Pancreas (tissue), 10 donors: ENCODE results near the gene CRYZ. TPM values are rescaled to one million over a fixed set of nuclear protein-coding genes. Genes with fewer than 3 reads are reported as not detected.

Source experiments
- ATAC-seq, 4 donors: fragments of 200-7000 bp; cut with Tn5 transposase; one replicate each; pipeline versions ENCODE4 v1.8.0 to v1.9.1; 2020; ENCODE audit warnings: mild to moderate bottlenecking in 4 of 4, moderate library complexity in 4 of 4
- DNase-seq, 6 donors: peaks; one replicate each; pipeline ENCODE4 v3.0.0-alpha.2; 2020
- FAIRE-seq: peaks from 2 replicates; lab custom pipeline; 2012; peaks lifted over from hg19 to GRCh38; lab: Jason Lieb, UNC
- H3K27ac ChIP-seq, 4 donors: fragments of 200-600 bp; sonication (generic); 1 replicate in 3 of 4; 2 replicates in 1 of 4; pipeline versions ENCODE4 v1.5.0 to v1.8.0; 2020
- H3K27me3 ChIP-seq, 4 donors: fragments of 200-600 bp; one replicate each; pipeline ENCODE4 v1.8.0; 2021
- H3K36me3 ChIP-seq, 3 donors: fragments of 200-600 bp; sonication (generic) in 1 of 3; one replicate each; pipeline versions ENCODE4 v1.5.0 to v1.8.0; 2020 to 2021
- H3K4me1 ChIP-seq, 3 donors: fragments of 200-600 bp; one replicate each; pipeline ENCODE4 v1.8.0; 2021
- H3K4me3 ChIP-seq, 4 donors: fragments of 200-600 bp; sonication (generic) in 2 of 4; one replicate each; pipeline versions ENCODE4 v1.5.0 to v1.8.0; 2020 to 2021
- H3K9me3 ChIP-seq, 4 donors: fragments of 200-600 bp; one replicate each; pipeline ENCODE4 v1.8.0; 2021
- WGBS, 2 donors: extraction: QIAGEN DNeasy Blood & Tissue Kit; methylation state at CpG; one replicate each; pipeline ENCODE4 v1.1.7; 2013; 5-methylcytosine and 5-hydroxymethylcytosine counted together
- intact Hi-C, 3 donors: fragments of 100-400 bp; cut with DNase I; formaldehyde crosslinking; loops; one replicate each; pipeline versions ENCODE4 v1.11.1 to v1.14.2; 2022
- polyA plus RNA-seq, 2 donors: library from polyadenylated mRNA; stranded (reverse); fragments of 200-250 nt; gene quantifications; one replicate each; pipeline ENCODE4 v1.2.3, GENCODE V29; 2013
- total RNA-seq, 6 donors: library from RNA; stranded (reverse); fragmentation: NEBNext Ultra II Directional in 4 of 6; extraction: Animal tissue kit (Norgen Biotek cat#: 25700) in 4 of 6; gene quantifications; one replicate each; pipeline versions ENCODE4 v1.2.1 to v1.2.4, GENCODE V29; 2021 to 2023
- TF ChIP-seq, protein P1 (sequence below), 4 donors: fragments of 200-600 bp; sonication (generic) in 3 of 4; IDR thresholded peaks; one replicate each; pipeline versions ENCODE4 v1.5.0 to v1.8.0; 2021; ENCODE audit warnings: antibody characterized with exemption in 4 of 4
- donor health status: healthy with polysubstance abuse.
- donor health status: DM: no; HTN: no; CAD: no; lungs with moderate emphysema.
- donor health status: DM: no; HTN: no; CAD: no.
- donor health status: control.
- donor health status: control.
- donor health status: Bipolar disorder and iron deficiency.
- donor health status: DM: yes; HTN: yes; CAD: no.
- donor health status: DM: no; HTN: no; CAD: no.
- donor health status: DM: no; HTN: no; CAD: no.
- donor health status: DM: yes; HTN: yes; CAD: no.

Gene CRYZ
- total RNA-seq = 10 to 100 TPM; 39.3 to 65.5 (median 54.9) TPM
- 10 to 100 TPM; 38.3 to 71.6 TPM for polyA plus RNA-seq

- peak within 1 kb of the TSS; percentile 54 to 70 (median 61) for H3K4me3 ChIP-seq
- no peaks in the 10 kb centered on the region for H3K27me3 ChIP-seq
- H3K27ac ChIP-seq = peak within 1 kb of the TSS; percentile 79 to 97 (median 86)
- peaks cover 0 to 16% (median 0%) of the 10 kb centered on the region in 3 donors for H3K36me3 ChIP-seq
- H3K4me1 ChIP-seq = peaks cover 4 to 21% (median 6%) of the 10 kb centered on the region in 3 donors
- TF ChIP-seq, protein P1, sequence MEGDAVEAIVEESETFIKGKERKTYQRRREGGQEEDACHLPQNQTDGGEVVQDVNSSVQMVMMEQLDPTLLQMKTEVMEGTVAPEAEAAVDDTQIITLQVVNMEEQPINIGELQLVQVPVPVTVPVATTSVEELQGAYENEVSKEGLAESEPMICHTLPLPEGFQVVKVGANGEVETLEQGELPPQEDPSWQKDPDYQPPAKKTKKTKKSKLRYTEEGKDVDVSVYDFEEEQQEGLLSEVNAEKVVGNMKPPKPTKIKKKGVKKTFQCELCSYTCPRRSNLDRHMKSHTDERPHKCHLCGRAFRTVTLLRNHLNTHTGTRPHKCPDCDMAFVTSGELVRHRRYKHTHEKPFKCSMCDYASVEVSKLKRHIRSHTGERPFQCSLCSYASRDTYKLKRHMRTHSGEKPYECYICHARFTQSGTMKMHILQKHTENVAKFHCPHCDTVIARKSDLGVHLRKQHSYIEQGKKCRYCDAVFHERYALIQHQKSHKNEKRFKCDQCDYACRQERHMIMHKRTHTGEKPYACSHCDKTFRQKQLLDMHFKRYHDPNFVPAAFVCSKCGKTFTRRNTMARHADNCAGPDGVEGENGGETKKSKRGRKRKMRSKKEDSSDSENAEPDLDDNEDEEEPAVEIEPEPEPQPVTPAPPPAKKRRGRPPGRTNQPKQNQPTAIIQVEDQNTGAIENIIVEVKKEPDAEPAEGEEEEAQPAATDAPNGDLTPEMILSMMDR (IDR thresholded peaks at IDR 0.05) = no peak
- FAIRE-seq (no peak), ATAC-seq (peak; percentile 88 to 94 (median 92)), DNase-seq (peak; percentile 84 to 93 (median 89))
- no peaks in the 10 kb centered on the region for H3K9me3 ChIP-seq
- intact Hi-C loops = no loop called here
- WGBS, 2 donors = 0% methylated on average over 30 of the region's 30 CpGs
Observed at GRCh38 chr1:74732960-74733603, at the start of gene CRYZ, which contains the start of gene TYW3. TSS of gene CRYZ (minus strand) at chr1:74733050. CDS start at chr1:74724821, 8,229 bp downstream. TSS of gene TYW3 (plus strand) at chr1:74733152. CDS start at chr1:74733245, 93 bp downstream.

GRCh38 chr1:74780594-74780993, 47.7 kb upstream of the CRYZ start:
- Histone ChIP-seq H3K4me1 (no peaks in the 10 kb centered on the region), H3K36me3 (no peaks in the 10 kb centered on the region), H3K27ac (no peak overlapping the region), H3K27me3 (no peaks in the 10 kb centered on the region), H3K9me3 (no peaks in the 10 kb centered on the region), H3K4me3 (no peak overlapping the region)
- TF ChIP-seq, protein P1 (IDR thresholded peaks at IDR 0.05) = no peak
- FAIRE-seq = no peak
- no peak for ATAC-seq
- intact Hi-C loops = no loop called here
- WGBS, 2 donors = 45 to 47% methylated on average over 2 of the region's 2 CpGs
- DNase-seq = no peak

GRCh38 chr1:74779750-74780149, 46.9 kb upstream of the CRYZ start:
- Histone ChIP-seq H3K4me3 (no peak overlapping the region), H3K27me3 (no peaks in the 10 kb centered on the region), H3K9me3 (no peaks in the 10 kb centered on the region), H3K4me1 (no peaks in the 10 kb centered on the region), H3K36me3 (no peaks in the 10 kb centered on the region), H3K27ac (no peak overlapping the region)
- ATAC-seq (no peak), FAIRE-seq (no peak), DNase-seq (no peak)
- intact Hi-C loops = loop anchor here in 1 of 3 donors (5.0 kb wide), 1 partner anchor 423 kb away; no protein-coding TSS in a partner anchor
- TF ChIP-seq, protein P1 (IDR thresholded peaks at IDR 0.05) = no peak

DNA sequence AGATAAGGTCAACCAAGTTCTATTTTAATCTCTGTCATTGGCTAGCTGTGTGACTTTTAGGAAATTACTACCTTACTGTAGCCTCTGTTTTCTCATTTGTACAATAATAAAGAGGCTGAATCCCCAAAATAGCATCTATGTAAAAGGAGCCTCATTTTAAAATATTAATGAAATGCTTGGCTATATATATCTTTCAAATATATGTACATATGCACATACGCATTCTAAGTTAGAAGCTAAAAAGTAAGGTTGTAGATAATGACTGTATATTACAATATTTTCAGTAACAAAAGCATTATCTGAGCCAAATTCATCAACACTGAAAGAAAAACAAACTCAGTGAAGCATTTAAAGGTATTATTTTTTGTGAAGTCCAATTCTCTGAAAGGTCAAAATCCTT, 44.7 kb upstream of the CRYZ start:
- Histone ChIP-seq H3K27ac (no peak overlapping the region), H3K4me1 (no peaks in the 10 kb centered on the region), H3K27me3 (peaks cover 0 to 7% (median 0%) of the 10 kb centered on the region in 4 donors), H3K9me3 (no peaks in the 10 kb centered on the region), H3K36me3 (no peaks in the 10 kb centered on the region), H3K4me3 (no peak overlapping the region)
- DNase-seq (no peak), FAIRE-seq (no peak), ATAC-seq (no peak)
- TF ChIP-seq, protein P1 (IDR thresholded peaks at IDR 0.05) = no peak
- WGBS, 2 donors = 94 to 95% methylated on average over 1 of the region's 1 CpG
- intact Hi-C loops = loop anchor here in 1 of 3 donors (5.0 kb wide), 1 partner anchor 425 kb away; no protein-coding TSS in a partner anchor

DNA sequence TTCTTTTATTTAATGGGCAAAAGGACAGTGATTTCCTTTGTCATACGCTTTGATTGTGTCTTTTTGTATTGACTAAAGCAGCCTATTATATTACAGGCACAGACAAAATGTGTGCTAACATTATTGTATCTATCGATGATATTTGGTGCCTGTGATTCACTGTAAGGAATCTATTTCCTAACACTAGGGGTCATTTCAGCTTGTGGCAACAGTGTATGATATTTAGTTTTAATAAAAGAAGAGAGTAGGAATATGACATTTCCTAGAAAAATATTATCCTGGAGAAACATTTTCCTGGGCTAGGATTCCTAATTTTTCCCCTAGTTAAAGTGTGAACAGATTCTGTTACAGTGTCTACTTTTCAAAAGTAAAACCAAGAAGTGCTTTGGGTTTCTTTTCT, 42.9 kb upstream of the CRYZ start:
- DNase-seq (no peak), FAIRE-seq (no peak), ATAC-seq (no peak)
- no peak overlapping the region for H3K4me3 ChIP-seq
- H3K9me3 ChIP-seq = no peaks in the 10 kb centered on the region
- no peaks in the 10 kb centered on the region for H3K36me3 ChIP-seq
- intact Hi-C loops = loop anchor here in 1 of 3 donors (5.0 kb wide), 1 partner anchor 427 kb away; no protein-coding TSS in a partner anchor
- H3K27ac ChIP-seq = no peak overlapping the region
- WGBS, 2 donors = 79 to 84% methylated on average over 2 of the region's 2 CpGs
- peaks cover 0 to 7% (median 0%) of the 10 kb centered on the region in 4 donors for H3K27me3 ChIP-seq
- TF ChIP-seq, protein P1 (IDR thresholded peaks at IDR 0.05) = no peak
- H3K4me1 ChIP-seq = no peaks in the 10 kb centered on the region
